Endometrial microvascular endothelial cells (primary cell): Measurements from ENCODE around the gene ZNF561. TPM values are rescaled to one million over a fixed set of nuclear protein-coding genes. Genes with fewer than 3 reads are reported as not detected.
"Not testable (repeated sequence)": the region's sequence is repeated elsewhere in the genome, so short reads cannot be mapped to it uniquely, and the experiment has no call there.

Experiments
- in situ Hi-C: cut with HindIII; loops from 2 replicates; pipeline ENCODE4 v1.10.0; 2017; ENCODE audit warnings: low sequenced_read_pairs, low pct_unique_long_range_greater_than_20kb; ENCODE audit errors: inconsistent ontology term
- total RNA-seq: library from RNA; depleted of rRNA; stranded (reverse); fragments of >200 nt; gene quantifications from one replicate; pipeline ENCODE4 v1.2.3, GENCODE V29; 2015; ENCODE audit errors: inconsistent ontology term

Gene ZNF561
- total RNA-seq, 1 donor from 2014 or later = 34.5 TPM

GRCh38 chr19:9584073-9584833, 36.8 kb downstream of the ZNF561 start, which contains the start of gene ZNF121:
TSS of gene ZNF121 (minus strand) at chr19:9584504. CDS start at chr19:9568097, 16,407 bp downstream.
- in situ Hi-C loops = no loop called here

DNA sequence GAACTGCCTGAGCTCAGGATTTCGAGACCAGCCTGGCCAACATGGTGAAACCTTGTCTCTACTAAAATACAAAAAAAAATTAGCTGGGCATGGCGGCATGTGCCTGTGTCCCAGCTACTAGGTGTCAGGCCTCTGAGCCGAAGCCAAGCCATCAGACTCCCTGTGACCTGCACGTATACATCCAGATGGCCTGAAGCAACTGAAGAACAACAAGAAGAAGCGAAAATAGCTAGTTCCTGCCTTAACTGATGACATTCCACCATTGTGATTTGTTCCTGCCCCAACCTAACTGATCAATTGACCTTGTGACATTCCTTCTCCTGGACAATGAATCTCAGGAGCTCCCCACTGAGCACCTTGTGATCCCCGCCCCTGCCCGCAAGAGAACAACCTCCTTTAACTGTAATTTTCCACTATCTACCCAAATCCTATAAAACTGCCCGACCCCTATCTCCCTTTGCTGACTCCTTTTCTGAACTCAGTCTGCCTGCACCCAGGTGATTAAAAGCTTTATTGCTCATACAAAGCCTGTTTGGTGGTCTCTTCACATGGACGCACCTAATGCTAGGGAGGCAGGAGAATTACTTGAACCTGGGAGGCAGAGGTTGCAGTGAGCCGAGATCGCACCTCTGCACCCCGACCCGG, 38.8 kb downstream of the ZNF561 start:
- in situ Hi-C loops = not testable (repeated sequence)

- in situ Hi-C loops = no loop called here
Measured at GRCh38 chr19:9580728-9581127, 40.3 kb downstream of the ZNF561 start.

DNA sequence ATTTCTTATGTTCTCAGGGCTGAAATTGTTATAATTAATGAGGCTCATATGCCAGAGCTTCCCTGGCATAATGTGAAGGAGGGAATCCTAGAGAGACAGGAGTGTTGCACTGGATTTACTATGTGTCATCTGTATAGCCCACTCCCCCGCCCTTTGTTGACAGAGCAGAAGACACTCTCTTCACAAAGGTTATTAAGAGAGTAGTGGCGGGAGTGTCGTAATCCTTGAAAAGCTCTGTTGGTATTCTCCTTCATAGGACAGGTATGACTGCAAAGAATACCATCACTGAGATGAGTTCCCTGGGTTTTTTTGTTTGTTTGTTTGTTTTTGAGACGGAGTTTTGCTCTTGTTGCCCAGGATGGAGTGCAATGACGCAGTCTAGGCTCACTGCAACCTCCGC, 50.8 kb downstream of the ZNF561 start:
- in situ Hi-C loops = no loop called here

GRCh38 chr19:9566729-9567128, 54.3 kb downstream of the ZNF561 start:
- in situ Hi-C loops = no loop called here

DNA sequence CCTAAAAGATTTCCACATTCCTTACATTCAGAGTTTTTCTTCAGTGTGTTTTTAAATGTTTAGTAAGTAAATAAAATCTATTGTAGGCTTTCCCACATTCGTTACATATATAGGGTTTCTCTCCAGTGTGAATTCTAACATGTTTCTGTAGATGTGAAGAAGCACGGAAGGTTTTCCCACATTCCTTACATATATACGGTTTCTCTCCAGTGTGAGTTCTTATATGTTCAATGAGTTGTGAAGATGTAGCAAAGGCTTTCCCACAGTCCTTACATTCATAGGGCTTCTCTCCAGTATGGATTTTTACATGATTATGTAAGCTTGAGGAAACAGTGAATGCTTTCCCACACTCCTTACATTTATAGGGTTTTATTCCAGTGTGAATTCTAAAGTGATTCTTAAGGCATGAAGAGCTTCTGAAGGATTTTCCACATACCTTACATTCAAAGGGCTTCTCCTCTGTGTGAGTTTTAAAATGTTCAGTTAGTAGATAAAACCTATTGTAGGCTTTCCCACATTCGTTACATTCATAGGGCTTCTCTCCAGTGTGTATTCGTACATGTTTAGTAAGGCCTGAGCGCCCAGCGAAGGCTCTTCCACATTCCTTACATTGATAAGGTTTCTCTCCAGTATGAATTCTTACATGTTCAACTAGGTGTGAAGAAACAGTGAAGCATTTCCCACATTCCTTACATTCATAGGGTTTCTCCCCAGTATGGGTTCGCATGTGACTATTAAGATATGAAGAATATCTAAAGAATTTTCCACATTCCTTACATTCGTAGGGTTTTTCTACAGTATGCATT, 54.9 kb downstream of the ZNF561 start:
- in situ Hi-C loops = no loop called here

Other genes with a start within 250 kb of the ZNF561 start
- 13.0 TPM for gene ZNF266, start 185.7 kb downstream of the ZNF561 start, total RNA-seq
- gene ZNF560, start 122.6 kb downstream of the ZNF561 start, total RNA-seq = not detected
- gene ZNF426, start 82.6 kb downstream of the ZNF561 start, total RNA-seq = 10.8 TPM
- 28.7 TPM for gene ZNF121, start 36.7 kb downstream of the ZNF561 start, total RNA-seq
- gene ZNF562, start 53.9 kb upstream of the ZNF561 start, total RNA-seq = 21.8 TPM
- gene ZNF846, start 147.5 kb upstream of the ZNF561 start, total RNA-seq = 6.5 TPM
- gene FBXL12, start 197.8 kb upstream of the ZNF561 start, total RNA-seq = 25.6 TPM
- 738 TPM for gene UBL5, start 206.7 kb upstream of the ZNF561 start, total RNA-seq
- gene PIN1, start 214.1 kb upstream of the ZNF561 start, total RNA-seq = 134 TPM